DMS 273 (cell line): ENCODE results near the gene DALRD3.

Experiments
- DNase-seq: peaks from one replicate; lab custom pipeline; 2025; ENCODE audit not compliant: unreplicated experiment; lab: John Stamatoyannopoulos, UW

DALRD3 gene, protein sequence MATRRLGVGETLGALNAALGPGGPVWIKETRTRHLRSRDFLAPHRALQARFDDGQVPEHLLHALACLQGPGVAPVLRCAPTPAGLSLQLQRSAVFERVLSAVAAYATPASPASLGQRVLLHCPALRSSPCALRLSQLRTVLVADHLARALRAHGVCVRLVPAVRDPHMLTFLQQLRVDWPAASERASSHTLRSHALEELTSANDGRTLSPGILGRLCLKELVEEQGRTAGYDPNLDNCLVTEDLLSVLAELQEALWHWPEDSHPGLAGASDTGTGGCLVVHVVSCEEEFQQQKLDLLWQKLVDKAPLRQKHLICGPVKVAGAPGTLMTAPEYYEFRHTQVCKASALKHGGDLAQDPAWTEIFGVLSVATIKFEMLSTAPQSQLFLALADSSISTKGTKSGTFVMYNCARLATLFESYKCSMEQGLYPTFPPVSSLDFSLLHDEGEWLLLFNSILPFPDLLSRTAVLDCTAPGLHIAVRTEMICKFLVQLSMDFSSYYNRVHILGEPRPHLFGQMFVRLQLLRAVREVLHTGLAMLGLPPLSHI

DNA sequence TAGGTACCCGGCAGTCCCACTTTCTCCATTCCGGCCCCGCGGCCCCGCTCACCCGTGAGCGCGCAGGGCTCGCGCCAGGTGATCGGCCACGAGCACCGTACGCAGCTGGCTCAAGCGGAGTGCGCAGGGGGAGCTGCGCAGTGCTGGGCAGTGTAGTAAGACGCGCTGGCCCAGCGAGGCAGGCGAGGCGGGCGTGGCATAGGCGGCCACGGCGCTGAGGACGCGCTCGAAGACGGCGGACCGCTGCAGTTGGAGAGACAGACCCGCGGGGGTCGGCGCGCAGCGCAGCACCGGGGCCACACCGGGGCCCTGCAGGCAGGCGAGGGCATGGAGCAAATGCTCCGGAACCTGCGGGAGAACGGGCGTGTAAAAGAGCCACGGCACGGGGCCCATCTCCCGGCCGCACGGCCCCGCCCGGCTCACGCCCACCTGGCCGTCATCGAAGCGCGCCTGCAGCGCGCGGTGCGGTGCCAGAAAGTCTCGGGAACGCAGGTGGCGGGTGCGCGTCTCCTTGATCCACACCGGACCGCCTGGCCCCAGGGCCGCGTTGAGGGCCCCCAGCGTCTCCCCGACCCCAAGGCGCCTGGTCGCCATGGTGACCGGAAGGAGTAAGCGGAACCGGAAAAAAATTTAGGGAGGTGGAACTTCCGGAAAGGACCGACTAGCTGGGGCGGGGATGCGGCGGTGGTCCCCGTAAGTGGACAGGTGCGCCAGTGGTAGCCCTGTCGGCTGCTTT is at the start of gene DALRD3:
Gene DALRD3 (minus strand): TSS at position 610 of the 736 bp plus-strand sequence. CDS start 16 bp downstream, at position 594.
- DNase-seq: peak; percentile 80

DNA sequence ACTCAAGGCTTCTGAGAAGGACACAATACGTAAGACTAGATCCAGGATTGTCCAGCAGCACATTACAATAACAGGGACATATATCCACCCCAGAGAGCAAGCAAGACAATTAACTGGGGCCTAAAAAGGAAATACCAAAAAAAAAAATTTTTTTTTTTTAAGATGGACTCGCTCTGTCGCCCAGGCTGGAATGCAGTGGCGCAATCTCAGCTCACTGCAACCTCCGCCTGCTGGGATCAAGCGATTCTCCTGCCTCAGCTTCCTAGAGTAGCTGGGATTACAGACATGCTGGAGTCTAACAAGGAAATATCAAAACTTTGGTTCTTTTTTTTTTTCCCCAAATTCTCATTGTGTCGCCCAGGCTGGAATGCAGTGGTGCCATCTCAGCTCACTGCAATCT is 39.6 kb upstream of the DALRD3 start:
- DNase-seq: no peak

DNA sequence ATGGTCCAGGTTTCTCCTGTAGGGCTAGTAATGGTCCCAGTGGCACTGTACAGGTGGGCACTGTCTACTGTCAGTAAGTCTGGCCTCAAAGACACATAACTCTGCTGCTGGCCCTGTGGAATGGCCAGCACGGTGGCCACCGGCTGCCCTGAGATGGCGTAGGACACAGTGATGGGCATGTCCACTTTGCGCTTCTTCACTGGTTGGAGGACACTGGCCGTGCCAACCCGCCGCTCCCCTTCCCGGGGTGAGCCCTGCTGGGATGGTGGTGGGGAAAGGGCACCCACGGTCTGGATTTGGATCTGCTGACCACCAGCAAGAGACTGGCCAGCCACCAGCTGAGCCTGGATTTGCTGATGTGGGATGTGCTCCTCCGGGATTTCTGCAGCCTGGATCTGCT is 38.9 kb upstream of the DALRD3 start:
- no peak for DNase-seq

DNA sequence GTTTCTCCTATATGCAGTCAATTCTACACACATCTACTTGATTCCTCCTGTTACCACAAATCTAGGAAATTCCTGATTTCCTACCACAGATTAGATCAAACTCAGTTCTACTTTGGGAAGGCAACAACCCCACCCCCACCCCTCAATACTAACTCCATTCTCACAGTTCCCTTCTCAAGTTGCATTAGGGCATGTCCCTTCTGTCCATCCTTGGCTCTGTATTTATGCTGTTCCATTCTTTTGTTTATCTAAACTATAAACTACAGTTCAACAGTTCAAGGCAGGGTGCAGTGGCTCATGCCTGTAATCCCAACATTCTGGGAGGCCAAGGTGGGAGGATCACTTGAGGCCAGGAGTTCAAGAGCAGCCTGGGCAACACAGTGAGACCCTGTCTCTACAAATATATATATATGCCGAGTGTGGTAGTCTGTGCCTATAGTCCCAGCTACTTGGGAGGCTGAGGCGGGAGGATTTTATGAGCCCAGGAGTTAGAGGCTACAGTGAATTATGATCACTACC is 36.0 kb upstream of the DALRD3 start:
- no peak for DNase-seq

DNA sequence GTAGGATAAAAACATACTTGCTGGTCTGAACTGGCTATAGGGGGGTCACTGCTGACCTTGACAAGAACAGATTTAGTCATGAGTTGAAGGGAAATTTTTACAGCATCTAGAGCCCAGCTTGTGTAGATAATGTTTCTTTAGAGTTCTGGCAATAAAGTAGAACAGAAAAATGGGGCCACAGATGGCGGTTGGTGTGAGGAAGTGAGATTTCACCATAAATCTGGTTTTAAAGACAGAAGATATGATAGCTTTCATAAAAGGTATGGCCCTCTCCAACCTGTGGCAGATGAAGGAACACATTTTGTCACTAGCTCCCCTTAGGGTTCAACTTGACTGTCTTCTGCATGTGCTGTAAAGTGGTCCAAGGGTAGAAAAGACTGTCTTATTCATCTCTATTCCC is 35.2 kb upstream of the DALRD3 start:
- DNase-seq: no peak

DNA sequence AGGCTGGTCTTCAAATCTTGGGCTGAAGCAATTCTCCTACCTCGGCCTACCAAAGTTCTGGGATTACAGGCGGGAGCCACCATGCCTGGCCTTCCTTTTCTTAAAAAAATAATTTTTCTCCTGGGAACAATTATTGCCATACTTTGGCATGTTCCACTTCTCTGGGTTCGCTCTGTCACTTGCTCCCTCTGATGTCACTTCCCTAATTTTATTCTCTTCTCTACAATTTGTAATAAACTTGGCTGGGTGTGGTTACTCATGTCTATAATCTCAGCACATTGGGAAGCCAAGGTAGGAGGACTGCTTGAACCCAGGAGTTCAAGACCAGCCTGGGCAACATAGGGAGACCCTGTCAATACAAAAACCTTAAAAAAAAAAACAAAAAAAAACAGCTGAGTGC is 16.9 kb upstream of the DALRD3 start:
- no peak for DNase-seq

DNA sequence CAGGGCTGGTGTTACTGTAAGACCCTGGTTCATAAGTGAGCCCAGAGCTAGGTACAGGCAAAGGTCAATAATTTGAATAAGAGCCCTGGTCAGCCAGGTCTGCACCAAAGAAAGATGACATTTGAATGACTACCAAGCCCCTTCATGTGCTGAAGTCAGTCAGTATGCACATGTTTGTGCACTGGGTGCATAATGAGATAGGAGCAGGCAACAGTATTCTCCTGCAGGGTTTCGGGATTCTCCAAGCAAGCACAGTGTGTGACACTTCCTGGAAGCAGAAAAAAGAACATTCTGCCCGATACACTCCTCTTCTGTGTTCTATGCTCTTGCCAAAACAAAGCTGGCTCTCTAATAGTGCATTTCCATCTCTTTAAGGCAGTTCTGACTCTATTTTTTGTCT is 16.3 kb upstream of the DALRD3 start:
- DNase-seq: no peak

DNA sequence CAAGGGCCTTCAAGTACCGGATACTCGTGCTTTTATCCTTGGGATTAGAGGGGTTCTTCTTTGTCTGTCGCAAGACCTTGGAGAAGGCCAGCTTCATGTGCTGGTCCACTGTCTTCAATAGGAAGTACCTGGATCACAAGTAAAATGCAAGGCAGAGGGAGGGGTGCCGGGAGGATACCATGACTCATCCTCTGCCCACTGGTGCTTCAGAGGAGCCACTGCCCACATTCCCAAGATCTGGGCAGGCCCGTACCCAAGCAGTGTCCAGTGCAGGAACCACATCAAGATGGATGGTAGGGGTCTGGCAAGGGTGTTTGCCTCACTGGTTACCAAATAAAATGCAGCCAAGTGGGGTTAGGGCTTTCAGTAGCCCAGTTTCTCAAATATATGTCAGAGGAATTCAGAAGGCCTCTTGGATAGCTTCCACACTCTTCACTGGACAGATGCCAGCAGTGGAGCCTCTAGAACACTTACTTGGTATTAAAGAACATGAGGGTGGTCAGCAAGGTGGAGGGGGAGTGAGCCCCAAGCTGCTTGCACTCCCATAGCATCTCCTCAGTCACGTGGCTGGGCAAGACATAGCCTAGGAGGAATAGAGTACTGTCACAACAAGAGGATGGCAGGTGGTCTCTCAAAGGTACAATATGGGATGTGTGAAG is 14.4 kb upstream of the DALRD3 start:
- no peak for DNase-seq

DNA sequence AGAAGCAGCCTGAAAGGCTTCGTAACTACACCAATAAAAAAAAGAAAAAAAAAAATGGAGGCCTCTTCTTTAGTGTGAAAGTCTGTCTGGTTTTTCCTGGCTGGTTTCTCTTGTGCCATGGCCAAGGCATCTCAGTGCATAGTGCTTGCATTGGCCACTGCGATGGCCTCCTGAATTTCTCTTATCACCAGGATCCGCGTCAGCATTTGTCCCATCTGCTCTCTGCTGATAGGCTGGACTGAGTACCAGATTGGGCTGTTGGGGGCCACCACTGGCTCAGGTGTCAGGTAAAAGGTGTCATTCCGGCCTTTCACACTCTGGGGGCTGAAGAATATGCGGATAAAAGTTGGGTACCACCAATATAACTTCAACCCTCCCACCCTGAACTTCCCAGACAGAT is 11.9 kb upstream of the DALRD3 start:
- no peak for DNase-seq

DNA sequence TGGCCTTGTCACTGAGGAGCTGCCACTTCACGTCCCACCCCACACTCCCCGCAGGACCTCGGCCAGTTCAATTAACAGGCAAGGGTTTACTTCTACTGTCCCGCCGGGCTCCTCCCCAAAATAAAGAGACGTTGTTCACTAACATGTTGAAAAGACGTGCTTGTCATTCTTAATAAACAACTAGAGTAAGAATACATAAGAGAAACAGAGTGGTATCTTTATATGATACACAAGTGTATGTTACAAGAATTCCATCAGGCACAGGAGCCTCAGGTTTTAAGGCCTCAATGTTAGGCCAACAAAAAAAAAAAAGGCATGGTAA is 11.1 kb upstream of the DALRD3 start:
- no peak for DNase-seq

DNA sequence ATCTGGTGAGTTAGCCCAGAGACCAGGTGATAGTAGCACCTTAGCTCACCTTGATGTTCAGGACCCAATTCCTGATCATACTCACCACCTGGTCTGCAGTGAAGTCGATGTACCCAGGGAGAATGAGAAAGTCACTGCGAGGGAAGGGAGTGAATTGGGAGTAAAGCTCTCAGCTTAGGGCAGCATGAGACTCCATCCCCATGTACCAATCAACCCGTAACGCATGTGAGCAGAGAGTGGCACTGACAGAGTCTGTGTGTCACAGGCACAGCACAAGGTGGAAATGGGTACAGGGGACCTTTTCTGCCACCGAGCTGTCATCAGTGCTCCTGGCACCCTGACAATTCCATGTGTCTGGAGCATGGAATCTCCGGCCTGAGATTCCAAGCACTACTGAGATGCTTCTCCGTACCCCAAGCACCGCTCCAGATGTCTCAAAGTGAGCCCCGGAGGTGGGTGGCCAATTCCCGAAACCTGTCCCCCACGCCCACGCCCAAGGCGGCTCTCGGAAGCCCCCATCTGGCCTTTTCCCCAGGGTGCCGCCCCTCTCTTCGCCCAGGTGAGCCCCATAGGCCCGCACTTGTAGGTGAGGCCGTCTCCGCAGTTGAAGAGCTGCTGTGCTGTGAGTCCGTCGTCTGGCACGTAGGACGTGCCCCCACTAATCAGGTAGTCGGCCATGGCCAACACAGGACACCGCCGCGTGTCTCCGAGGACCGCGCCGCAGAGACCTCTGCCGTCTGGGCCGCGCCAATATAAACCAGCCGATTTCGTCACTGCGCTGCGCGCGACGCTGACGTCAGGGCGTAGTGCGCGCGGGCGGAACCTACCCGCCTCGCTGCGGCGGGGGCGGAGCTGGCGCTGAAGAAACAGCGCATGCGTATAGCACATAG is 10.5 kb upstream of the DALRD3 start, which contains the start of gene IMPDH2:
Gene IMPDH2 (minus strand): TSS at position 726 of the 890 bp plus-strand sequence. CDS start 48 bp downstream, at position 678.
- DNase-seq: peak; percentile 97

DNA sequence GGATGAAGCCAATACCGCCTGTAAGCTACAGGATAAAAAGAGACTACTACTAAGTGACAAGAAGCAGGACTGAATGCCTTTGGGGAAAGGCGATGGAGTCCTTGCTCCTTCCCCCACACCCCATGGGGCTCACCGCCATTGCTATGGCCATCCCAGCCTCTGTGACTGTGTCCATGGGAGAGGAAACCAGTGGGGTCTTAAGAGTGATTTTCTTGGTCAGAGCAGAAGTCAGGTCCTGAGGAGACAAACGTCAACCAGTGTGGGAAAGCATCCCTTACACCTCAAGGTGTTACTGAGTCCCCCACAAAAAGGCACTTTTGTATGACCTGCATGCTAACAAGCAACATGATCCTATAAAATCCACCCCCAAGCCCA is 9.9 kb upstream of the DALRD3 start:
- no peak for DNase-seq

DNA sequence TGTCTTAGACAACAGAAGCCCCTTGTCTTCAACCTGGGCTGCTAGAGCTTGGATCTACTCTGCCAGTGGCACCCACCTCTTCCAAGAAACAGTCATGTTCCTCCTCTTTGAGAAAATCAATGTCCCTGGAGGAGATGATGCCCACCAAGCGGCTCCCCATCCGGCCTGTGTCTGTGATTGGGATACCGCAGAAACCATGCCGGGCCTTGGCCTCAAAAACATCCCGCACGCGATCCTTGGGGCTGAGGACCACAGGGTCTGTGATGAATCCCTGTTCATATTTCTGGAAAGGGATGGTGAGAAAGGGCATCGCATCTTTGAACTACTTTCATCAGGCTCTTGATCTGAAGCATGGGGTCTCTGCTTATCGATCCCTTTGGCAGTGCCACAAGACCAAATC is 9.3 kb upstream of the DALRD3 start:
- no peak for DNase-seq

DNA sequence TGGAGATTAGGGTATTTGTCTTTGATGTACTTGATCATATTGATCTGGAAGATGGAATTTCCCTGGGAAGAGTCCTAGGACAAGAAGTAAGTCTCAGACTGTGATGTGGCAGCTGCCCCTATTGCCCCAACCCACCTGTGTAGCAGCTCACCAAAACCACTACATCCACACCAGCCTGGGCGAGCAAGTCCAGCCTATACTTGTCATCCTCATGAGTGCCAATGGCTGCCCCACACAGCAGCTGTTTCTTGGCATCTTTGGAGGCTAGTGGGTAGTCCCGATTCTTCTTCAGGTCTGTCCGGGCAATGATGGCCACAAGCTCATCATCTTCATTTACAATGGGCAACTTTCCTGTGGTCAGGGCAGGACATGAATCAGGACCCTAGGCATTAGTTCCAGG is 8.2 kb upstream of the DALRD3 start:
- no peak for DNase-seq

DNA sequence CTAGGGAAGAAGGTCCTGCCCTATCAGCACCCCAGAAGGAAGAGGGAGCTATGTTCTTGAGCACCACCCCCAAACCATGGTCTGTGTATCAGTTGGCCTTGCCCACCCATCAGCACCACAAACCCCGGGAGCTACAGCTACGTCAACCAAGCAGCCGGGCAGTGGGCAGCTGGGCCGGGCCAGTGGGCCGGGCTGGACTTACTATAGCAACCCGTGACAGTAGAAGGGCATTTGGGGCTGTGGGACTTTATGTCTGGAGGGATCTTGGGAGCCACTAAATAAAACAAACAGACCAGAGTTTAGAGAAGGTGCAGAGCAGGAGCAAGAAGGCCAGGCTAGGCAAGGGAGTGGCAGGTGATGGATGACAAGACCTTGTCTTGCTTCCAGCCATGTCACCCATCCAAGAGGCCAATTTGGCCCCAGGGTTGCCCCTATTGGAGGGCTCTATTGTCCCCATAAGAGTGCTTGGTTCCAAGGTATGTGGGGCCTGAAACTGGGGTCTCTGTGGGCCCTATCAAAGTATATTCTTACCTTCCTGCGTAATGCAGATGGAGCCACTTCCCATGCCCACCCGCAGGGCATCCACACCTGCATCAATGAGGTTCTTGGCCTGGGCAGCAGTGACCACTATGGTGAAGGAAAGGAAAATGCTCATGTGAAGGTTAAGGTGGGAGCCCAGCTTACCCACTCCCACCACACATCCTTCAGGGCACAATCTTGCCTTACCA is 7.6 kb upstream of the DALRD3 start:
- no peak for DNase-seq

DNA sequence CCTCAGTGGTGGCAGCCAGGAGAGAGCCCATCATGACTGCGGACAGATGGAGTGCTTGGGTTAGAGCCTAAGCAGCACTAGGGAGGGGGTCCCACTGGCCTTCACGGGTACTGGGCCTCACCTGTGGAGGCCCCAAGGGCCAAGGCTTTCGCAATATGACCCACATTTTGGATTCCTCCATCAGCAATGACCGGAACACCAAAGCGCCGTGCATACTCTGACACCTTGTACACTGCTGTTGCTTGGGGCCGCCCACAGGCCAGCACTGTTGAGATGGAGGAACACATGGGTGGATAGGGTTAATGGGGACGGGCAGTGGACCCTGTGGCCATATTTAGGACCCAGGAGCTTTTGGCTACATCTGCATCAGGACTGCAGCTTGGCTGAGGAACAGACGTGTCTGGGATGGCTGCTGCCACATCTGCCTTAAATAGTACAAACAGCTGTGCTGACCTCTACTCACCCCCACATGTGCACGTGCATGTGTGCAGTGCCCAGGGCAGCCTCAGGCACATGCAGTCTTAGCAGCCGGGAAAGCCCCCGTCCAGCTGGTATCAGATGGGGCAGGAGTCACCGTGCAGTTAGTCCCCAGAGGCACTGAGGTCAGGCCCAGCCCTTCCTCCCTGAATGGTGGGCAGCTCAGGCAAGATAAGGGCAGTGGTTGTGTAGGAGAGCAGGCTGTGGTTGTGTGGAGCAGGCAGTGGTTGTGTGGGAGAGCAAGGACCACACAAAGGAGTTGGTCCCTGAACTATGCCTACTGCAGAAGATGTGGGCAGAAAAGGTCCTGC is 6.8 kb upstream of the DALRD3 start:
- DNase-seq: peak; percentile 27

DNA sequence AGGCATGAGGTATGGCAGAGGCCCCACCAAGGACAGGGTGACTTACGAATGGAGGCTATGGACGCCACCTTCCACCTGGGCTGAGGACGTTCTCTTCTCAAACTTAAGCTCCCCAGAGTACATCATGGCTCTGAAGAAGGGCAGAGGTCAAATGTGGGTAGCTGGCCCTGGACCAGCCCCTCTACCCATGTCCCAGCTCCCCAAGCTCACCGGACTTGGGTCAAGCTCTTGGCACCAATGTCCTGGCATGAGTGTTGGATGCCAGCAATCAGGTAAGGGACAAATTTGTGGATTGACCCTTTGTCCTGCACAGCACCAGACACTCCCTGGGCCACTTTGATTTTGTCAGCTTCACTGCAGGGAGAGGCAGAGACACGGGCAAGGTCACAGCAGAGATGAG is 6.1 kb upstream of the DALRD3 start:
- no peak for DNase-seq

DNA sequence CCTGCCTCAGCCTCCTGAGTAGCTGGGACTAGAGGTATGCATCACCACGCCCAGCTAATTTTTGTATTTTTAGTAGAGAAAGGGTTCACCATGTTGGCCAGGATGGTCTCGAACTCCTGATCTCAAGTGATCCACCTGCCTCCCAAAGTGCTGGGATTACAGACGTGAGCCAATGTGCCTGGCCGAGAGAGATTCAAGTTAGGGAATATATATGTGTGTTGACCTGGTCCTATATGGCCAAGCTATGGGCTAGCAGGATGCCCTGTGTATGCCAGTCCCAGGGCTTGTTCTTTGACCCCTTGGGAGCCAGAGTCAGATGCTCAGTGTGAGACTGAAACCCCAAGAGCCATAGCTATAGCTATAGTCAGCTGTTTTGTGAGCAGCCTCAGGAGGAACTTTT is 5.4 kb upstream of the DALRD3 start:
- DNase-seq: no peak

DNA sequence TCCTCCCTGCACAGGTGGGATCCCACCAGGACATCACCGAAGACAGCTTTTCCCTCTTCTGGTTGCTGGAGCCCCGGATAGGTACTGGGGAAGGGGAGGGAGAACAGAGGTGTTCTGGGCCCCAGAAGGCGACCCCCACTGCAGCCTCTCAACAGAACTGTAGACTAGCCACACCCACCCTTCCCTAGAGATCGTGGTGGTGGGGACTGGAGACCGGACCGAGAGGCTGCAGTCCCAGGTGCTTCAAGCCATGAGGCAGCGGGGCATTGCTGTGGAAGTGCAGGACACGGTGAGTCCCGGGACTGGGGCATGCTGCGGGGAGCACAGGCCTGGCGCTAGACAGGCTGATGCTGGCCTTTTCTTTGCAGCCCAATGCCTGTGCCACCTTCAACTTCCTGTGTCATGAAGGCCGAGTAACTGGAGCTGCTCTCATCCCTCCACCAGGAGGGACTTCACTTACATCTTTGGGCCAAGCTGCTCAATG is 4.3 kb upstream of the DALRD3 start:
- peak; percentile 53 for DNase-seq
